Effector CD4-positive, alpha-beta T cell (primary cell): ENCODE measurements around the gene TBXT.

ENCODE experiments used
- DNase-seq: peaks from one replicate; pipeline ENCODE4 v3.0.0-alpha.2; 2020

TBXT gene

GRCh38 chr6:166109608-166110007, 58.0 kb downstream of the TBXT start:
- DNase-seq: no peak
